Activated CD8-positive, alpha-beta memory T cell treated with anti-CD3 and anti-CD28 coated beads, Interleukin-2, amount 50 U/mL, for 1 hour (primary cell): ENCODE measurements around the gene NXN.
"Not testable (repeated sequence)": the region's sequence is repeated elsewhere in the genome, so short reads cannot be mapped to it uniquely, and the experiment has no call there.

Source experiments
- DNase-seq: peaks from one replicate; pipeline ENCODE4 v3.0.0-alpha.2; 2020; ENCODE audit errors: extremely low read depth

NXN gene

GRCh38 chr17:887551-888209 lies 91.9 kb downstream of the NXN start:
- DNase-seq = no peak

- DNase-seq = no peak
These were observed 93.5 kb downstream of the NXN start for GRCh38 chr17:885971-886571.

GRCh38 chr17:883586-883962 lies 96.0 kb downstream of the NXN start:
- DNase-seq = no peak

DNA sequence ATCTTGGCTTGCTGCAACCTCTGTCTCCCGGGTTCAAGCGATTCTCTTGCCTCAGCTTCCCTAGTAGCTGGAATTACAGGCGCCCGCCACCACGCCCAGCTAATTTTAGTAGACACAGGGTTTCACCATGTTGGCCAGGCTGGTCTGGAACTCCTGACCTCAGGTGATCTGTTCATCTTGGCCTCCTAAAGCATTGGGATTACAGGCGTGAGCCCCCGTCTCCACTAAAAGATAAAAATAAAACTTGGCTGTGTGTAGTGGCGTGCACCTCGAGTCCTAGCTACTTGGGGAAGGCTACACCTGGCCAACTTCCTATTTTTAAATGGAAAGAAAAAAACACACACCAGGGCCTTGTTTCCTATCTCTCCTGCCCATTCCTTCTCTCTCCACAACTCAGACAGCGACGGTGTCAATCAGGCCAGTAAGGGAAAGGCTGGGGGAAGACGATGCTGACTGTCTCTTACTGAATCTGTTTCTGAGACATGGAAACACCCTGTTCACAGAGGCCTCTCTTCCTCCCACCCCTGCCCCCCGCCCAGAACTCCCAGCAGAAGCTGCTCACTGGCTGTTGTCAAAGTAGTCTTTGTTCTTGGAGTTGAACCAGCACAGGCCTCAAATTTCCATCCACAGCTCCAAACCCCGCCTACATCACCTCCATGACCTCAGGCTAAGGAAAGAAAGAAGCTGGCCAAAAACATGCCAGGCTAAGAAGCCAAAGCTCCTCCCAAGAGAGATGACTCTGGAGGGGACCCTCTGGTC lies 96.6 kb downstream of the NXN start:
- no peak for DNase-seq

- no peak for DNase-seq
These were observed 97.8 kb downstream of the NXN start for GRCh38 chr17:881778-882177.

- no peak for DNase-seq
These were observed 98.9 kb downstream of the NXN start for GRCh38 chr17:880443-881269.

DNA sequence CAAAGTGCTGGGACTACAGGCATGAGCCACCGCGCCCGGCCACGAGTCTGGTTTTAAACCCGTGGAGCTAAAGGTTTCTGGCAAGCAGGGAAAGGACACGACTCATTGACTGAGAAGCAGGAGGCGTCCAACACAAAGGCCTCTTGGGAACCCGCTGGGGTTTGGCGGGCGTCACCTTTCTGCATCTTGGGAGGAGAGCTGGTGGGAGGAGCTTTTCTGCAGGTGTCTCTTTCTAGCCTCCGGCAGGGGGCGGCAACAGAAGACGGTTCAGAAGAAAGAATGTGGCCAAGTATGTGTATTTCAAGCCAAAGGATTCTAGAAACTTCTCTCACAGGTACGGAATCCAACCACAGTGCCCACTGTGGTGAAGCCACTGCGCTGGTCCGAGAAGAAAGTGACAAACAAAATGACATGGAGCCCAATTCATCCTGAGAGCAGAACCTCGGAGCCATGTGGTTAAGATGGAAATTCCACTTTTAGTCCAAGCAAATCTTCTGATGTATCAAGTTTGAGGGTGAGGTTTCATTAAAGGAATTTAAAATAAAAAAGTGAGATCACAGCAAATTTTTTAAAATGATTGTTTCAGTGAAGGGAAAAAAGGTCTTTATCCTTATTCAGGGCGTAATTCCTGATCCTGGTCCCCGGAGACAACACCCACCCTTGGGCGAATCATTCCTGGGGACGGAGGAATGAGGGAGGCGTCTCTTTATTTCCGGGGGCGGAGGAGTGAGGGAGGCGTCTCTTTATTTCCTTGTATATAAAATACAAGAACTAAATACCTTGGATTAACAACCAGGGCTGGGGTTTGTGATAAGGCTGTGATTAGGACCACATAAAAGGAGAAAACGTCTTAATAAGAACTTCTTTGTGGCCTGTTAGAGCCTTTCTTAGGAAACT lies 99.8 kb downstream of the NXN start:
- peak; percentile 22 for DNase-seq

DNA sequence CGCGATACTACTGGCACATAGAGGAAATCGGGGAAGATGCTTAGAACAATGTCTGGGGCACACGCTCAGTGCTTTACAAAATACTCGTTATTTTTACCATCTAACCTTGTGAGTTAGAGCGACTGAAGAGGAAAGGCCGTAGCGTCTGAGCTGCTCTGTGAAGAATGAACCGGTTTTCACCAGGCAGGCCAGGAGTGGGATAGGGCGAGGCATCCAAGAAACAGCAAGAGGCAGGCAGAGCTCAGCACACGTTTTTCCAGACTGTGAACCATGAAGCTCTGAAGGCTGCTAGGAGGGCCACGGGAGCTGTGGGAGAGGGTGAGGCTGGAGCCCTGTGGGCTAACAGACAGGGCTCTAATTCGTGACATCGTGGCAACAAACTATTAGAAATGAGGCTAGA lies 101.9 kb downstream of the NXN start:
- DNase-seq = no peak

DNA sequence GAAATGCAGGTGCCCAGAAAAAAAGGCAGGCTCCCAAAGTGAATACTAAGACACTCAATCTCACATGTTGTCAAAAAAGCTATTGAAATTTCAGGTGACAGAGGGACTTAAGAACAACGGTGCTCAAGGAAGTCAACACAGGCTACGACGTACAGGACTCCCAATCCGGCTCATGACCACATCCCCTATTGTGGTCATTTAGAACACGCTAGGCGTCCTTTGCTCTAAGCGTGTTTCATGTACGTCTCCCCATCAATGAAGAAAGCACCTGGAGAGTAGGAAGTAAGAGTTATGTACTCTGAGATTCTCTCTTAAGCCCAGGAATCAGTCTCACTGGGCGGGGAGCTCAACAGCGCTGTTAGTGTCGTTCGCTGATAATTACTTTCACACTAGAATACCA lies 103.3 kb downstream of the NXN start:
- no peak for DNase-seq

DNA sequence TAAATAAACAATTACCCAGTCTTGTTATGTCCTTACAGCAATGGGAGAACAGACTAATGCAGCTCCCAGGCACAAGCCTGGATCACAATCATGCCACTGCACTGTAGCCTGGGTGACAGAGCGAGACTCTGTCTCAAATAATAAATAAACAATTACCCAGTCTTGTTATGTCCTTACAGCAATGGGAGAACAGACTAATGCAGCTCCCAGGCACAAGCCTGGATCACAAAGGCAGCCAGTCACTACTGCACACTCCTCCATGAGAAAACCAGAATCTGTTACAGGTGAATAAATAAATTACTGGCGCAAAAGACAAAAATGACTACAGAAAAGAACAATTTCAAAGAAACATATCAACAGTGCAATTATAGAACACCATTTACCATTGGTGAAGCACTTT lies 105.0 kb downstream of the NXN start:
- DNase-seq = not testable (repeated sequence)

DNA sequence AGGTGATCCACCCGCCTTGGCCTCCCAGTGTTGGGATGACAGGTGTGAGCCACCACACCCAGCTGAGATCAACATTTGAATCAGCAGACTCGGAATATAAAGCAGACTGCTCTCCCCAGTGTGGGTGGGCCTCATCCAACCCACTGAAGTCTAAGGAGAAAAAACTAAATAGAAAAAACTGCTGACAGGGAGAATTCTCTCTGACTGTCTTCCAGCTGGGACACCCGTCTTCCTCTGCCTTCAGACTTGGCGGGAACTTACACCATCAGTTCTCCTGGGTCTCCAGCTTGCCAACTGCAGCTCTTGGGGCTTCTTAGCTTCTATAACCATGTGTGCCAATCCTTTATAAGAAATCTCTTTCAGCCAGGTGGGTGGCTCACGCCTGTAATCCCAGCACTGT lies 106.7 kb downstream of the NXN start:
- DNase-seq = no peak

DNA sequence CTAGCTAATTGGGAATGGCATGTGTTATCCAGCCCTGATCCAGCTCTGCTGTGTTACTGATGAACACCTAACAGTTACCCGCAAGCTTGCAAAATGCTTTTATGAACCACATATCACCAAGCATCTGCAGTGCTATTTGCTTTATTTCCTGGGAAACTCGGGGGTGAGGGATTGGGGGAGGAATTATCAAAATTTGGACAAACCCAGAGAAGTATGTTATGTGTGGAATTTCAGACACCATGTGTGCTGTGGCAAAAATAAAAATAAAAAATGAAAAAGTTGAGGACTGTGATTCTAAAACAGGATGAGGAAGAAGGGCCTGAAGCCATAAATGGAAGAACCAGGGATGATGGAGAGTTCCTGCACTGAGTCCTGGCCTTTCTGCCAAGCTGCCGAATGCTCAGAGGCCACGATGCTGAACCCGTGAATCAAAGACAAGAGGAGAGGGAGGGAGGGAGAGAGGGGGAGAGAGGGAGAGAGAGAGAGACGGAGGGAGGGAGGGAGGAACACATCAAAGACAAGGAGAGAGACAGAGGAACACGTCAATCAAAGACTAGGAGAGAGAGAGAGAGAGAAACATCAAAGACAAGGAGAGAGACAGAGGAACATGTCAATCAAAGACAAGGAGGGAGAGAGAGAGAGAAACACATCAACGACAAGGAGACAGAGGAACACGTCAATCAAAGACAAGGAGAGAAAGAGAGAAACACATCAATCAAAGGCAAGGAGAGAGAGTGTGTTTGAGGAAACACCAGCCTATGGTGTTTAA lies 107.6 kb downstream of the NXN start:
- no peak for DNase-seq

- DNase-seq = no peak
These were observed 109.7 kb downstream of the NXN start for GRCh38 chr17:869567-870525.

DNA sequence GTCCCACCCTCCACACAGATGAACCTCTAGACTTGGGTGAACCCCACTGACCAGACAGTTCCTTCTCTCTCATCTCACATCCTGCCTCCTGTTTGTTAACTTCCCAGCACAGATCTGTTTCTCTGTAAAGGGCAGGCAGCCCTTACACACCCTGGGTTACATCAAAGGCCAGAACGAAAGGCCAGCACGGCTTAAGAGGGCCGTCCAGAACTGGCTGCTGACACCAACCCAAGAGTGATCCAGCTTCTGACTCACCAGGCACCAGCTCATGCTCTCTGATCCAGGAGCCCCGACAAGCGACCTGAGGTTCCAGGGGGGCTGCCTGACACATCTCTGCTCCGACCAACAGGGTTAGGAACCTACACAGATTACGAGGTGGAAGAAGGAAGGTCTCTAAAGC lies 110.5 kb downstream of the NXN start:
- no peak for DNase-seq

DNA sequence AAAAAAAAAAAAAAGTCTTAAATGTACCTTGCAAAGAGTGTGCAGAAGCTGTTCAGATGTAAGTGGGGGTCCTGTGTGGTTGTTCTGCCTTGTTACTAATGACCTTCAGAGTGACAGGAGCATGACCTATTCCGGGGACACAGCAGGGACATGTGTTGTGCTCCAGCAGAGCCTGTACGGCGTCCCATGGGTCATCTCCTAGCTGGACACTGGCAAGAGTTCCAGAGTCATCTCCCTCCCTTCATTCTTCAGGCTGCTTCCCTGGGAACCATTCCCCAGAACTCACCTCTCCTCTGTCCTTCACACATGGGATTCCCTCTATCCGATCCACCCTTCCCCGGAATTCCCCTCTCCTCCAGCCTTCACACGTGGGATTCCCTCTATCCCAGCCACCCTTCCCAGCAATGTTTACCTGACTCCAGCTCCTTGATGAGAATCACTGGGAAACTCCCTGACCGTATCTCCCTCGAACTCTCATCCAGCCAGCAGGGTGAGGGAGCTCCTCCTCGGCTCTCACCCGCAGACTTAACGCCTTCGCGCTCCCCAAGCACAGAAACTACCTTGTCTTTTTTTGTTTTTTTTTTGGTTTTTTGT lies 111.6 kb downstream of the NXN start:
- DNase-seq = no peak

- not testable (repeated sequence) for DNase-seq
These were observed 112.3 kb downstream of the NXN start for GRCh38 chr17:867238-867637.

GRCh38 chr17:866568-867103 lies 112.9 kb downstream of the NXN start:
- no peak for DNase-seq

DNA sequence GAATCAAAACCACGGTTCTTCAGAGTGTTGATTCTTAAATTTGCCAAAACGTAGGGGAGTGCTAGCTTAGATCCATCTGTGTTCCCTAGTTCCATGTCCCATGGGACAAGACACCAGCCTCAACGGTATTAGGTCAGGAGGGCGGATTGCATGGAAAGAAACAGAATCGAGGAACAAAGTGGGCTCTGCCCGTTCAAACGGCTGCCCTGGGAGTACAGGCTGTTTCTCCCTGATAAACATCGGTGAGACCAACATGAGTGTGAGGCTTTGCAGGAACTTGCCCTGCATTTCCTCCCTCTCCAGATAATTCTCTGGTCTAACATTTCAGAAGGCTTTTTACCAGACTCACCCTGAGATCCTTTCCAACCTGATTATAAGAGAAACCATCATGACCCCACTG lies 115.3 kb downstream of the NXN start:
- DNase-seq = no peak

- no peak for DNase-seq
These were observed 115.7 kb downstream of the NXN start for GRCh38 chr17:863880-864279.
